HG03442 (cell line): ENCODE results near the gene ZBTB47.

Experiments used
- ATAC-seq: cut with Tn5 transposase; IDR thresholded peaks from one replicate; pipeline ENCODE4 v1.9.1; 2021; ENCODE audit warnings: mild to moderate bottlenecking, moderate library complexity; ENCODE audit not compliant: unreplicated experiment

The ZBTB47 gene

GRCh38 chr3:42698216-42698910, 44.9 kb downstream of the ZBTB47 start:
- no peak for ATAC-seq

GRCh38 chr3:42698911-42699230, 45.4 kb downstream of the ZBTB47 start:
- ATAC-seq = no peak

GRCh38 chr3:42699511-42699971, 46.0 kb downstream of the ZBTB47 start:
- no peak for ATAC-seq

GRCh38 chr3:42700366-42701288, 47.1 kb downstream of the ZBTB47 start:
- no peak for ATAC-seq

GRCh38 chr3:42701371-42702065, 48.0 kb downstream of the ZBTB47 start:
- ATAC-seq = no peak

- ATAC-seq = no peak
Observed at GRCh38 chr3:42702066-42702951, 48.8 kb downstream of the ZBTB47 start, which contains the start of gene HHATL. TSS of gene HHATL (minus strand) at chr3:42702798. CDS start at chr3:42700826, 1,972 bp downstream.

GRCh38 chr3:42702982-42703694, 49.6 kb downstream of the ZBTB47 start:
- ATAC-seq = no peak

GRCh38 chr3:42703695-42704025, 50.2 kb downstream of the ZBTB47 start:
- ATAC-seq = no peak

- no peak for ATAC-seq
Observed at GRCh38 chr3:42704136-42704841, 50.8 kb downstream of the ZBTB47 start.

GRCh38 chr3:42705058-42705767, 51.7 kb downstream of the ZBTB47 start:
- no peak for ATAC-seq

GRCh38 chr3:42705962-42706585, 52.6 kb downstream of the ZBTB47 start:
- no peak for ATAC-seq

- ATAC-seq = no peak
Observed at GRCh38 chr3:42706721-42707619, 53.5 kb downstream of the ZBTB47 start.

- no peak for ATAC-seq
Observed at GRCh38 chr3:42707620-42708355, 54.3 kb downstream of the ZBTB47 start.

GRCh38 chr3:42708611-42709151, 55.2 kb downstream of the ZBTB47 start:
- no peak for ATAC-seq

- ATAC-seq = no peak
Observed at GRCh38 chr3:42709621-42710020, 56.1 kb downstream of the ZBTB47 start.

- ATAC-seq = no peak
Observed at GRCh38 chr3:42710323-42711021, 57.0 kb downstream of the ZBTB47 start.
